Inflammatory macrophage treated with lipopolysaccharide for 1 hour (primary cell): ENCODE results near the gene SNX8.
"Not testable (repeated sequence)": the region's sequence is repeated elsewhere in the genome, so short reads cannot be mapped to it uniquely, and the experiment has no call there.

Experiments used
- DNase-seq, 2 donors: peaks; one replicate each; pipeline ENCODE4 v3.0.0-alpha.2; 2020 to 2022

The SNX8 gene

GRCh38 chr7:2314209-2314955, at the start of gene SNX8:
Gene SNX8 (minus strand): TSS chr7:2314441. CDS start chr7:2314421, 20 bp downstream.
- DNase-seq: peak; percentile 94

GRCh38 chr7:2362385-2363088, 48.3 kb upstream of the SNX8 start:
- no peak for DNase-seq

GRCh38 chr7:2360796-2361195, 46.6 kb upstream of the SNX8 start:
- no peak for DNase-seq

DNA sequence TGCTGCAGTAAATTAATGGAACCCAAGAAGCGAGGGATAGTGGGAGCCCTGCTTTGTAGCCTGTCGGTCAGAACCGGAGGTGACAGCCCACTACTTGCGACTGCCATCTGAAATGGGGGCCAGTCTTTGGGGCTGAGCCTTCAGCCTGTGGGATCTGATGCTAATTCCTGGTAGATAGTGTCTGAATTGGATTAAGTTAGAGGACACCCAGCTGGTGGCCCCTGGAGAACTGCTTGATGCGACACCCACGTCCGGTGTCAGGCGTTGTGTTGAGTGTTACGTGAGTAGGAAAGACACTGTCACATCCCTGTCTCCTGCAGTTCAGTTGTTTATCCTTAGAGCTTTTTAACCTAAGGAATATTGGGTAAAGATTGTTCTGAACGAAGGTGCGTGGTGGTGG, 45.4 kb upstream of the SNX8 start:
- no peak for DNase-seq

GRCh38 chr7:2358968-2359527, 44.8 kb upstream of the SNX8 start:
- DNase-seq: no peak

DNA sequence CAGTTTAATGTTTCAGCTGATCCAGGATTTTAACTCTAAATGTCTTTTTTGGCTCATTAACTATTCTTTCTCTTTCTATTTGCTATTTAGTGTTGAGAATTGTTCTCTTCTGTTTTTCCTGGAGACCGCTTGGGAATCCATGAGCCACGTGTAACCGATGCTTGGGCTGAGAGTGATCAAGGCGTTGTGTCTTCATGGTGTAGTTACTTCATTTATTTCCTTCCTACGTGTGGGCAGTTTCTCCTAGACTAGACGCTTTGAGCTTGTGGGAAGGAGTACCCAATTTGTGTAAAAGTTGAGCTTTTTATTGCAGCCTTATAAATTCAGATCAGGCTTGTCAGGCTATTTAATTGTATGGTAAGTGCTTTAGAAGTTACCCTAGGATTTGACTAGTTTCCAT, 43.3 kb upstream of the SNX8 start:
- peak; percentile 57 to 74 for DNase-seq

- DNase-seq: no peak
Observed at GRCh38 chr7:2357165-2357564, 42.9 kb upstream of the SNX8 start.

DNA sequence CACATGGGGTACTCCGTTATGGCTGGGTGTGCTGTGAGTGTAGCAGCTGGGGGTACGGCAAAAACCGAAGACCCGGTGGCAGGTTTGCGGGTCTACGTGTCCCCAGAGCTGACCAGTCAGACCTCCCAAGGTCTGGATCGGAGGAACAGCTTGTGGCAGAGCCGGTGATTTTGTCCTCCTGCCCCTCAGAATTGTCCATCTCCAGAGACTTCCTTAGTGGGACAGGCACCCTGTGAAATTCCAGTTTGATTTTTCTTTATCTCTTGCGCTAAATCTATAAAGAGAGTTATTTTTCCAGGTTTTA, 41.4 kb upstream of the SNX8 start:
- DNase-seq: no peak

- no peak for DNase-seq
Observed at GRCh38 chr7:2354939-2355704, 40.9 kb upstream of the SNX8 start.

- DNase-seq: peak; percentile 80 to 96
Observed at GRCh38 chr7:2354186-2354938, 40.1 kb upstream of the SNX8 start, which contains the start of gene EIF3B. Gene EIF3B (plus strand): TSS chr7:2354827. CDS start chr7:2354922, 95 bp downstream.

- peak; percentile 75 to 86 for DNase-seq
Observed at GRCh38 chr7:2353936-2354185, 39.6 kb upstream of the SNX8 start.

GRCh38 chr7:2353113-2353935, 39.1 kb upstream of the SNX8 start:
- DNase-seq: no peak

GRCh38 chr7:2350861-2351260, 36.6 kb upstream of the SNX8 start:
- DNase-seq: no peak

GRCh38 chr7:2350055-2350454, 35.8 kb upstream of the SNX8 start:
- DNase-seq: no peak

GRCh38 chr7:2347351-2348063, 33.3 kb upstream of the SNX8 start:
- peak; percentile 45 to 71 for DNase-seq

DNA sequence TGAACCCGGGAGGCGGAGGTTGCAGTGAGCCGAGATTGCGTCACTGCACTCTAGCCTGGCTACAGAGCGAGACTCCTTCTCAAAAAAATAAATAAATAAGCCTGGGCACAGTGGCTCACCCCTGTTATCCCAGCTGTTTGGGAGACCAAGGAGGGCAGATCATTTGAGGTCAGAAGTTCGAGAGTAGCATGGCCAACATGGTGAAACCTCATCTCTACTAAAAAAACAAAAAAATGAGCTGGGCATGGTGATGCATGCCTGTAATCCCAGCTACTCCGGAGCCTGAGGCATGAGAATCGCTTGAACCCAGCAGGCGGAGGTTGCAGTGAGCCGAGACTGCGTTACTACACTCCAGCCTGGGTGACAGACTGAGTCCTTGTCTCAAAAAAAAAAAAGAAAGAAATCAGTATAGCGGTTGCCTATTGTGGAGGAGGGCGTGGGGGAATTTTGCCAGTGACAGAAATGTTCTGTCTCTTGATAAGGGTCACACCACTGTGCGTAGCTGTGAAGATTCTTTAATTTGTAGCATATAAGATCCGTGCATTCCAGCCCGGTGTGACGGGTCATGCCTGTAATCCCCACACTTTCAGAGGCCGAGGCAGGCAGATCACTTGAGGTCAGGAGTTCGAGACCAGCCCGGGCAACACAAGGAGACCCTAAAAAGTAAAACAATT, 22.5 kb upstream of the SNX8 start:
- no peak for DNase-seq

GRCh38 chr7:2332606-2333231, 18.5 kb upstream of the SNX8 start:
- not testable (repeated sequence) for DNase-seq

DNA sequence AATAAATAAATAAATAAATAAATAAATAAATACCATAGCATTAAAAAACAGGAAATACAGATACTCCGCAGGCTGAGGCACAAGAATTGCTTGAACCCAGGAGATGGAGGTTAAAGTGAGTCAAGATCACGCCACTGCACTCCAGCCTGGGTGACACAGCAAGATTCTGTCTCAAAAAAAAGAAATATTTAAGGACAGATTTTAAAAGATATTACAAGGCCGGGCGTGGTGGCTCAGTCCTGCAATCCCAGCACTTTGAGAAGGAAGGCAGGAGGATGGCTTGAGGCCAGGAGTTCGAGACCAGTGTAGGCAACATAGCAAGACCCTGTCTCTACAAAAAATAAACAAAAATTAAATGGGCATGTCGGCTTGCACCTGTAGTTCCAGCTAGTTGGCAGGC, 17.5 kb upstream of the SNX8 start:
- peak; percentile 30 to 54 for DNase-seq

GRCh38 chr7:2330493-2330892, 16.3 kb upstream of the SNX8 start:
- no peak for DNase-seq

- peak; percentile 75 to 87 for DNase-seq
Observed at GRCh38 chr7:2326951-2327350, 12.7 kb upstream of the SNX8 start.
